Neural progenitor cell (in vitro differentiated cells): ENCODE measurements around the gene PTGR3. TPM values are rescaled to one million over a fixed set of nuclear protein-coding genes. Genes with fewer than 3 reads are reported as not detected.
A peak's percentile ranks its signal among the peaks of the same experiment; 100 is the strongest.

Source experiments
- DNase-seq: peaks from one replicate; pipeline ENCODE4 v3.0.0-alpha.2; 2016; ENCODE audit warnings: low spot score
- H2AFZ ChIP-seq: fragments of 200-600 bp; sonication (generic); replicated peaks from 2 replicates; pipeline ENCODE4 v1.6.1; 2016; ENCODE audit warnings: antibody characterized with exemption
- H3F3A ChIP-seq: fragments of 200-600 bp; sonication (generic); 2 replicates; pipeline ENCODE4 v1.6.1; 2016; ENCODE audit warnings: antibody characterized with exemption, low read depth
- H3K27ac ChIP-seq: fragments of 200-600 bp; sonication (generic); 2 replicates; pipeline ENCODE4 v1.5.1; 2016; ENCODE audit warnings: mild to moderate bottlenecking
- H3K27me3 ChIP-seq: fragments of 200-600 bp; sonication (generic); 2 replicates; pipeline ENCODE4 v1.6.1; 2016; ENCODE audit warnings: mild to moderate bottlenecking, moderate library complexity
- H3K36me3 ChIP-seq: fragments of 200-600 bp; sonication (generic); 2 replicates; pipeline ENCODE4 v1.5.1; 2016
- H3K4me1 ChIP-seq: fragments of 200-600 bp; sonication (generic); 2 replicates; pipeline ENCODE4 v1.6.1; 2016; ENCODE audit warnings: mixed run types
- H3K4me2 ChIP-seq: fragments of 200-600 bp; sonication (generic); 2 replicates; pipeline ENCODE4 v1.6.1; 2016
- H3K4me3 ChIP-seq: fragments of 200-600 bp; sonication (generic); 2 replicates; pipeline ENCODE4 v1.5.1; 2016
- H3K79me2 ChIP-seq: fragments of 200-600 bp; sonication (generic); 2 replicates; pipeline ENCODE4 v1.6.1; 2016; ENCODE audit warnings: low read depth
- H3K9ac ChIP-seq: fragments of 200-600 bp; sonication (generic); 2 replicates; pipeline ENCODE4 v1.6.1; 2016
- H3K9me3 ChIP-seq: fragments of 200-600 bp; sonication (generic); 2 replicates; pipeline ENCODE4 v1.5.1; 2016; ENCODE audit warnings: low read depth
- H4K20me1 ChIP-seq: fragments of 200-600 bp; sonication (generic); 2 replicates; pipeline ENCODE4 v1.6.1; 2016; ENCODE audit warnings: low read depth
- H3K27ac Mint-ChIP-seq: 3 replicates; pipeline ENCODE4 v1.8.0; 2021; ENCODE audit warnings: mixed read lengths
- H3K27me3 Mint-ChIP-seq: 2 replicates; pipeline ENCODE4 v1.8.0; 2022; ENCODE audit warnings: low read depth, mild to moderate bottlenecking, inconsistent platforms, moderate library complexity, mixed read lengths; ENCODE audit not compliant: insufficient read depth
- H3K36me3 Mint-ChIP-seq: 3 replicates; pipeline ENCODE4 v1.8.0; 2021; ENCODE audit warnings: mixed read lengths
- H3K4me1 Mint-ChIP-seq: 3 replicates; pipeline ENCODE4 v1.8.0; 2021; ENCODE audit warnings: mixed read lengths
- H3K4me3 Mint-ChIP-seq: 3 replicates; pipeline ENCODE4 v1.8.0; 2021; ENCODE audit warnings: mild to moderate bottlenecking, moderate library complexity, mixed read lengths
- H3K9me3 Mint-ChIP-seq: 3 replicates; pipeline ENCODE4 v1.8.0; 2020; ENCODE audit warnings: mixed read lengths
- CTCF ChIP-seq: fragments of 200-600 bp; sonication (generic); IDR thresholded peaks from 2 replicates; pipeline ENCODE4 v1.5.1; 2017; ENCODE audit warnings: antibody characterized with exemption, mild to moderate bottlenecking
- EZH2 ChIP-seq: fragments of 200-600 bp; sonication (generic); IDR thresholded peaks from 2 replicates; pipeline ENCODE4 v1.6.1; 2017; ENCODE audit warnings: antibody characterized with exemption, mild to moderate bottlenecking, moderate library complexity
- EZH2phosphoT487 ChIP-seq: fragments of 200-600 bp; sonication (generic); IDR thresholded peaks from 2 replicates; pipeline ENCODE4 v1.6.1; 2017; ENCODE audit warnings: antibody characterized with exemption
- total RNA-seq: library from RNA; depleted of rRNA; stranded (reverse); fragments of >200 nt; gene quantifications from 2 replicates; pipeline ENCODE4 v1.2.3, GENCODE V29; 2015; ENCODE audit warnings: low replicate concordance

The PTGR3 gene
- total RNA-seq, 1 donor from 2014 or later, result 13.0 TPM

GRCh38 chr18:75176849-75177248 lies 32.1 kb downstream of the PTGR3 start:
- no peaks in the 10 kb centered on the region for H3F3A ChIP-seq
- H3K4me1 ChIP-seq, result peaks cover 4% of the 10 kb centered on the region
- no peaks in the 10 kb centered on the region for H3K27me3 ChIP-seq
- no peak overlapping the region for H3K4me3 ChIP-seq
- H3K4me2 ChIP-seq, result no peak overlapping the region
- H3K9me3 ChIP-seq, result no peaks in the 10 kb centered on the region
- H3K27me3 Mint-ChIP-seq, result peaks cover 3% of the 10 kb centered on the region
- DNase-seq, result no peak
- H3K36me3 ChIP-seq, result no peaks in the 10 kb centered on the region
- H3K27ac Mint-ChIP-seq, result no peak overlapping the region
- H3K79me2 ChIP-seq, result no peaks in the 10 kb centered on the region
- H4K20me1 ChIP-seq, result no peaks in the 10 kb centered on the region
- H3K4me1 Mint-ChIP-seq, result peaks cover 4% of the 10 kb centered on the region
- H3K4me3 Mint-ChIP-seq, result no peak overlapping the region
- no peak overlapping the region for H3K27ac ChIP-seq
- H3K9ac ChIP-seq, result no peak overlapping the region
- no peaks in the 10 kb centered on the region for H3K9me3 Mint-ChIP-seq
- TF ChIP-seq EZH2 (no peak), EZH2phosphoT487 (no peak), CTCF (no peak)
- H3K36me3 Mint-ChIP-seq, result no peaks in the 10 kb centered on the region
- H2AFZ ChIP-seq, result no peak overlapping the region

- no peak overlapping the region for H3K9ac ChIP-seq
- Mint-ChIP-seq H3K4me3 (no peak overlapping the region), H3K9me3 (no peaks in the 10 kb centered on the region), H3K4me1 (peaks cover 4% of the 10 kb centered on the region), H3K27ac (no peak overlapping the region), H3K27me3 (peaks cover 3% of the 10 kb centered on the region), H3K36me3 (no peaks in the 10 kb centered on the region)
- no peak overlapping the region for H3K4me3 ChIP-seq
- H3K27me3 ChIP-seq, result no peaks in the 10 kb centered on the region
- H3K27ac ChIP-seq, result no peak overlapping the region
- H2AFZ ChIP-seq, result peak overlapping the region; percentile 47
- peaks cover 4% of the 10 kb centered on the region for H3K4me1 ChIP-seq
- H3K79me2 ChIP-seq, result no peaks in the 10 kb centered on the region
- H4K20me1 ChIP-seq, result no peaks in the 10 kb centered on the region
- TF ChIP-seq EZH2, result no peak
- TF ChIP-seq CTCF, result no peak
- TF ChIP-seq EZH2phosphoT487, result no peak
- H3K9me3 ChIP-seq, result no peaks in the 10 kb centered on the region
- H3F3A ChIP-seq, result no peaks in the 10 kb centered on the region
- no peak overlapping the region for H3K4me2 ChIP-seq
- no peak for DNase-seq
- no peaks in the 10 kb centered on the region for H3K36me3 ChIP-seq
Measured at GRCh38 chr18:75173738-75174137, 35.2 kb downstream of the PTGR3 start.

GRCh38 chr18:75173125-75173432 lies 35.9 kb downstream of the PTGR3 start:
- Histone ChIP-seq H3K9me3 (no peaks in the 10 kb centered on the region), H3K4me2 (no peak overlapping the region), H4K20me1 (no peaks in the 10 kb centered on the region), H3K36me3 (no peaks in the 10 kb centered on the region), H3K27me3 (no peaks in the 10 kb centered on the region), H3F3A (no peaks in the 10 kb centered on the region), H3K27ac (no peak overlapping the region), H3K4me3 (no peak overlapping the region), H2AFZ (peak overlapping the region; percentile 47), H3K79me2 (no peaks in the 10 kb centered on the region), H3K4me1 (peaks cover 4% of the 10 kb centered on the region), H3K9ac (no peak overlapping the region)
- no peak overlapping the region for H3K27ac Mint-ChIP-seq
- H3K4me1 Mint-ChIP-seq, result peaks cover 4% of the 10 kb centered on the region
- TF ChIP-seq EZH2phosphoT487 (no peak), CTCF (peak; percentile 30)
- H3K36me3 Mint-ChIP-seq, result no peaks in the 10 kb centered on the region
- H3K27me3 Mint-ChIP-seq, result peaks cover 3% of the 10 kb centered on the region
- peak; percentile 32 for DNase-seq
- H3K9me3 Mint-ChIP-seq, result no peaks in the 10 kb centered on the region
- no peak overlapping the region for H3K4me3 Mint-ChIP-seq
